ENCODE results near the gene SEMA3D.

Gene SEMA3D

GRCh38 chr7:85104432-85105205 is 82.2 kb downstream of the SEMA3D start:
- no peak for DNase-seq (ENCODE audit: low spot score)
- in situ Hi-C loops (cut with MboI; ENCODE audit: low sequenced_read_pairs, unreplicated experiment): no loop called here
- TF ChIP-seq CTCF (IDR thresholded peaks at IDR 0.05; ENCODE audit: borderline replicate concordance, control extremely low read depth, extremely low read depth, insufficient read depth, missing control alignments): no peak

GRCh38 chr7:85103962-85104361 is 82.9 kb downstream of the SEMA3D start:
- no peak for DNase-seq (ENCODE audit: low spot score)
- no peak for TF ChIP-seq CTCF (IDR thresholded peaks at IDR 0.05; ENCODE audit: borderline replicate concordance, control extremely low read depth, extremely low read depth, insufficient read depth, missing control alignments)
- in situ Hi-C loops (cut with MboI; ENCODE audit: low sequenced_read_pairs, unreplicated experiment): no loop called here

- in situ Hi-C loops (cut with MboI; ENCODE audit: low sequenced_read_pairs, unreplicated experiment): no loop called here
- no peak for TF ChIP-seq CTCF (IDR thresholded peaks at IDR 0.05; ENCODE audit: borderline replicate concordance, control extremely low read depth, extremely low read depth, insufficient read depth, missing control alignments)
- no peak for DNase-seq (ENCODE audit: low spot score)
These were observed 83.5 kb downstream of the SEMA3D start for GRCh38 chr7:85103357-85103756.

- no peak for TF ChIP-seq CTCF (IDR thresholded peaks at IDR 0.05; ENCODE audit: borderline replicate concordance, control extremely low read depth, extremely low read depth, insufficient read depth, missing control alignments)
- in situ Hi-C loops (cut with MboI; ENCODE audit: low sequenced_read_pairs, unreplicated experiment): no loop called here
- no peak for DNase-seq (ENCODE audit: low spot score)
These were observed 84.0 kb downstream of the SEMA3D start for GRCh38 chr7:85102813-85103350.

- no peak for TF ChIP-seq CTCF (IDR thresholded peaks at IDR 0.05; ENCODE audit: borderline replicate concordance, control extremely low read depth, extremely low read depth, insufficient read depth, missing control alignments)
- in situ Hi-C loops (cut with MboI; ENCODE audit: low sequenced_read_pairs, unreplicated experiment): no loop called here
- DNase-seq (ENCODE audit: low spot score): no peak
These were observed 85.5 kb downstream of the SEMA3D start for GRCh38 chr7:85101347-85101746.

GRCh38 chr7:85097844-85098243 is 89.0 kb downstream of the SEMA3D start:
- DNase-seq (ENCODE audit: low spot score): no peak
- in situ Hi-C loops (cut with MboI; ENCODE audit: low sequenced_read_pairs, unreplicated experiment): no loop called here
- TF ChIP-seq CTCF (IDR thresholded peaks at IDR 0.05; ENCODE audit: borderline replicate concordance, control extremely low read depth, extremely low read depth, insufficient read depth, missing control alignments): no peak

Data from GM13976 (cell line).